H9 (cell line): ENCODE measurements around the gene ONECUT3. TPM values are rescaled to one million over a fixed set of nuclear protein-coding genes. Genes with fewer than 3 reads are reported as not detected.

Experiments used
- DNase-seq: peaks from one replicate; pipeline ENCODE4 v3.0.0-alpha.2; 2017
- H2AFZ ChIP-seq: one replicate; pipeline ENCODE4 v1.6.1; 2013; ENCODE audit warnings: mild to moderate bottlenecking, low read length, control low read depth, moderate library complexity
- H2AK5ac ChIP-seq: 2 replicates; pipeline ENCODE4 v1.6.1; 2013; ENCODE audit warnings: low read length, control low read depth, mixed read lengths; ENCODE audit not compliant: insufficient read length
- H2BK120ac ChIP-seq: one replicate; pipeline ENCODE4 v1.6.1; 2013; ENCODE audit warnings: low read depth, mild to moderate bottlenecking, low read length, control low read depth, inconsistent platforms; ENCODE audit not compliant: poor library complexity, severe bottlenecking
- H2BK12ac ChIP-seq: 2 replicates; pipeline ENCODE4 v1.6.1; 2013; ENCODE audit warnings: low read length, control low read depth, mixed read lengths, low read depth; ENCODE audit not compliant: insufficient read length
- H2BK15ac ChIP-seq: 2 replicates; pipeline ENCODE4 v1.6.1; 2013; ENCODE audit warnings: low read depth, low read length, control low read depth
- H2BK20ac ChIP-seq: one replicate; pipeline ENCODE4 v1.6.1; 2013; ENCODE audit warnings: low read depth, mild to moderate bottlenecking, low read length, control low read depth, inconsistent platforms; ENCODE audit not compliant: poor library complexity, severe bottlenecking
- H2BK5ac ChIP-seq: 2 replicates; pipeline ENCODE4 v1.6.1; 2013; ENCODE audit warnings: low read length, control low read depth, mixed read lengths; ENCODE audit not compliant: insufficient read length
- H3K14ac ChIP-seq: 2 replicates; pipeline ENCODE4 v1.6.1; 2013; ENCODE audit warnings: low read length, control low read depth; ENCODE audit not compliant: insufficient read depth
- H3K18ac ChIP-seq: 2 replicates; pipeline ENCODE4 v1.6.1; 2013; ENCODE audit warnings: low read depth, mild to moderate bottlenecking, mixed read lengths, low read length, control low read depth; ENCODE audit not compliant: insufficient read length
- H3K23ac ChIP-seq: 2 replicates; pipeline ENCODE4 v1.6.1; 2013; ENCODE audit warnings: low read length, control low read depth, mixed read lengths, low read depth; ENCODE audit not compliant: insufficient read length
- H3K23me2 ChIP-seq: 2 replicates; pipeline ENCODE4 v1.6.1; 2013; ENCODE audit warnings: low read depth, mild to moderate bottlenecking, mixed read lengths, low read length, control low read depth; ENCODE audit not compliant: insufficient read length, poor library complexity, severe bottlenecking
- H3K27ac ChIP-seq: 2 replicates; pipeline ENCODE4 v1.5.1; 2013; ENCODE audit warnings: low read length, control low read depth, mixed read lengths, low read depth; ENCODE audit not compliant: insufficient read length
- H3K27me3 ChIP-seq: 2 replicates; pipeline ENCODE4 v1.6.1; 2013; ENCODE audit warnings: low read length, control low read depth, inconsistent platforms; ENCODE audit not compliant: insufficient read depth
- H3K4ac ChIP-seq: 2 replicates; pipeline ENCODE4 v1.6.1; 2013; ENCODE audit warnings: low read depth, mild to moderate bottlenecking, control low read depth, inconsistent platforms, low read length, moderate library complexity
- H3K4me1 ChIP-seq: 2 replicates; pipeline ENCODE4 v1.6.1; 2013; ENCODE audit warnings: low read length, control low read depth, inconsistent platforms; ENCODE audit not compliant: insufficient read depth
- H3K4me2 ChIP-seq: 2 replicates; pipeline ENCODE4 v1.6.1; 2013; ENCODE audit warnings: low read length, control low read depth, mixed read lengths; ENCODE audit not compliant: insufficient read length, insufficient read depth
- H3K56ac ChIP-seq: 2 replicates; pipeline ENCODE4 v1.6.1; 2013; ENCODE audit warnings: low read depth, mild to moderate bottlenecking, mixed read lengths, low read length, control low read depth; ENCODE audit not compliant: insufficient read length
- H3K79me1 ChIP-seq: 2 replicates; pipeline ENCODE4 v1.6.1; 2013; ENCODE audit warnings: low read depth, mild to moderate bottlenecking, moderate library complexity, low read length, control low read depth, inconsistent platforms; ENCODE audit not compliant: insufficient read depth, poor library complexity, severe bottlenecking
- H3K79me2 ChIP-seq: 2 replicates; pipeline ENCODE4 v1.6.1; 2013; ENCODE audit warnings: low read length, control low read depth, inconsistent platforms; ENCODE audit not compliant: insufficient read depth
- H3K9ac ChIP-seq: 2 replicates; pipeline ENCODE4 v1.6.1; 2013; ENCODE audit warnings: low read length, control low read depth, mixed read lengths; ENCODE audit not compliant: insufficient read length; ENCODE audit errors: extremely low read depth
- H3K9me3 ChIP-seq: one replicate; pipeline ENCODE4 v1.6.1; 2013; ENCODE audit warnings: low read depth, low read length, inconsistent platforms; ENCODE audit not compliant: control insufficient read depth
- H3T11ph ChIP-seq: one replicate; pipeline ENCODE4 v1.6.1; 2013; ENCODE audit warnings: mild to moderate bottlenecking, low read length, control low read depth, inconsistent platforms
- H4K20me1 ChIP-seq: one replicate; pipeline ENCODE4 v1.6.1; 2013; ENCODE audit not compliant: control insufficient read depth, insufficient read length, insufficient read depth
- H4K5ac ChIP-seq: 2 replicates; pipeline ENCODE4 v1.6.1; 2013; ENCODE audit warnings: low read depth, mild to moderate bottlenecking, mixed read lengths, low read length, control low read depth; ENCODE audit not compliant: insufficient read length
- H4K8ac ChIP-seq: replicated peaks from 2 replicates; pipeline ENCODE4 v1.6.1; 2013; ENCODE audit warnings: low read length, control low read depth, mixed read lengths, low read depth; ENCODE audit not compliant: insufficient read length
- H4K91ac ChIP-seq: 2 replicates; pipeline ENCODE4 v1.6.1; 2013; ENCODE audit warnings: low read depth, mild to moderate bottlenecking, moderate library complexity, mixed read lengths, low read length, control low read depth; ENCODE audit not compliant: insufficient read length
- H3K27ac Mint-ChIP-seq, 3 experiments: 2 replicates in 2 of 3; 3 replicates in 1 of 3; pipeline ENCODE4 v1.8.0; 2020 to 2021; ENCODE audit warnings: mixed read lengths in 3 of 3, mild to moderate bottlenecking in 1 of 3, moderate library complexity in 1 of 3
- H3K27me3 Mint-ChIP-seq: 2 replicates; pipeline ENCODE4 v1.8.0; 2021; ENCODE audit warnings: low read depth, mild to moderate bottlenecking, moderate library complexity, mixed read lengths
- H3K36me3 Mint-ChIP-seq, 3 experiments: 2 replicates in 2 of 3; 3 replicates in 1 of 3; pipeline ENCODE4 v1.8.0; 2020 to 2021; ENCODE audit warnings: low read depth in 3 of 3, mixed read lengths in 3 of 3; ENCODE audit not compliant: insufficient read depth in 1 of 3
- H3K4me1 Mint-ChIP-seq, 2 experiments: 2 replicates each; pipeline ENCODE4 v1.8.0; 2020; ENCODE audit warnings: mixed read lengths in 2 of 2
- H3K4me3 Mint-ChIP-seq, 2 experiments: 2 replicates in 1 of 2; 3 replicates in 1 of 2; pipeline ENCODE4 v1.8.0; 2020 to 2021; ENCODE audit warnings: mild to moderate bottlenecking in 2 of 2, mixed read lengths in 2 of 2, moderate library complexity in 1 of 2
- H3K9me3 Mint-ChIP-seq, 2 experiments: 2 replicates in 1 of 2; 3 replicates in 1 of 2; pipeline ENCODE4 v1.8.0; 2020; ENCODE audit warnings: mild to moderate bottlenecking in 2 of 2, mixed read lengths in 2 of 2, moderate library complexity in 1 of 2
- CTCF ChIP-seq: fragments of 200-600 bp; sonication (generic); conservative IDR thresholded peaks from 3 replicates; pipeline ENCODE4 v1.8.0; 2021; ENCODE audit warnings: antibody characterized with exemption, mild to moderate bottlenecking
- WGBS: extraction: QIAGEN DNeasy Blood & Tissue Kit; methylation state at CpG from one replicate; pipeline ENCODE4 v1.1.7; 2013; ENCODE audit warnings: missing lambda C conversion rate, low lambda C conversion rate, mixed read lengths; ENCODE audit not compliant: insufficient read length; ENCODE audit errors: extremely low coverage; 5-methylcytosine and 5-hydroxymethylcytosine counted together
- total RNA-seq: library from RNA; stranded (reverse); gene quantifications from 2 replicates; pipeline ENCODE4 v1.2.1, GENCODE V29; 2021

Gene ONECUT3
- total RNA-seq, 1 experiment from 2014 or later: 0.04 TPM

- no peak overlapping the region for H3K27ac ChIP-seq
- DNase-seq: no peak
- TF ChIP-seq CTCF: no peak
- peaks cover 2% of the 10 kb centered on the region; the same call in 1 of the 2 replicates for H3K27me3 ChIP-seq
- H2BK5ac ChIP-seq: no peak overlapping the region
- no peak overlapping the region for H2AFZ ChIP-seq
- no peak overlapping the region for H4K8ac ChIP-seq
- no peak overlapping the region for H3K23ac ChIP-seq
- H4K91ac ChIP-seq: no peak overlapping the region
- H4K5ac ChIP-seq: no peak overlapping the region
- no peaks in the 10 kb centered on the region; the same call in 1 of the 2 replicates for H3K4me1 ChIP-seq
- no peak overlapping the region for H2AK5ac ChIP-seq
- H3K56ac ChIP-seq: no peak overlapping the region
- no peaks in the 10 kb centered on the region for H4K20me1 ChIP-seq
- H2BK15ac ChIP-seq: no peak overlapping the region
- H3K9me3 ChIP-seq: no peaks in the 10 kb centered on the region
- H3K36me3 Mint-ChIP-seq: no peaks in the 10 kb centered on the region
- no peak overlapping the region for H3K4me2 ChIP-seq
- no peak overlapping the region for H2BK120ac ChIP-seq
- H3K23me2 ChIP-seq: peaks cover 11% of the 10 kb centered on the region
- no peak overlapping the region for H3K18ac ChIP-seq
- no CpG with 5 or more reads among the region's 17 CpGs for WGBS
- H3K9me3 Mint-ChIP-seq: no peaks in the 10 kb centered on the region; a peak in 2 of 5 replicates
- no peaks in the 10 kb centered on the region for H3K79me2 ChIP-seq
- H3T11ph ChIP-seq: no peak overlapping the region
- H3K79me1 ChIP-seq: no peaks in the 10 kb centered on the region
- H3K4me1 Mint-ChIP-seq: peaks cover 0 to 11% of the 10 kb centered on the region in 2 experiments; a peak in 2 of 4 replicates
- H2BK20ac ChIP-seq: no peak overlapping the region
- no peak overlapping the region for H3K27ac Mint-ChIP-seq
- no peak overlapping the region for H2BK12ac ChIP-seq
- no peak overlapping the region for H3K4ac ChIP-seq
- no peak overlapping the region for H3K4me3 Mint-ChIP-seq
- no peak overlapping the region for H3K14ac ChIP-seq
- no peak overlapping the region for H3K9ac ChIP-seq
- peaks cover 92% of the 10 kb centered on the region for H3K27me3 Mint-ChIP-seq
These were observed 23.1 kb upstream of the ONECUT3 start for GRCh38 chr19:1730157-1730556.
